T follicular helper cell (primary cell): ENCODE measurements around the gene ZNF766.
"Not testable (repeated sequence)": the region's sequence is repeated elsewhere in the genome, so short reads cannot be mapped to it uniquely, and the experiment has no call there.

Experiments
- DNase-seq: peaks from one replicate; pipeline ENCODE4 v3.0.0-alpha.2; 2020; ENCODE audit warnings: low read depth

Gene ZNF766

GRCh38 chr19:52275988-52276387 lies 6.6 kb downstream of the ZNF766 start:
- DNase-seq = no peak

DNA sequence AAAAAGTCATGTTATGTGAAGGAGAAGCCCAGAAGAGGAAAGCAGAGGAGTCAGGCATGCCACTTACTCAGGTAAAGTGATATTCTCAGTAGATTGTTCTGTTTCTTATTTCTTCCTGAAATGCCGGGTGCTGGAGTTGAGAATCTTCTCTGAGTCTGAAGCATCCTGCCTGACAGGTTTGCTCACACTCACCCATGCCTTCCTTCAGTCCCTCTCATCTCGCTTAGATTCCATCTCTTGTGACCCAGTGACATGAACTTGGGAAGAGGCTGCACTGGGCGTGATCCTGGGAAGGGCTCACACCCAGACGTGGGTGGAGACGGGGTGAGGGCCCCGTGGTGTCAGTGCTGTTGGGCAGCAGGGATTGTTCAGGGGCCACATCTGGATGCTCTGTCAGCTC lies 8.1 kb downstream of the ZNF766 start:
- DNase-seq = no peak

GRCh38 chr19:52286256-52286655 lies 16.9 kb downstream of the ZNF766 start:
- DNase-seq = no peak

- DNase-seq = no peak
These were observed 22.4 kb downstream of the ZNF766 start for GRCh38 chr19:52291781-52292180.

DNA sequence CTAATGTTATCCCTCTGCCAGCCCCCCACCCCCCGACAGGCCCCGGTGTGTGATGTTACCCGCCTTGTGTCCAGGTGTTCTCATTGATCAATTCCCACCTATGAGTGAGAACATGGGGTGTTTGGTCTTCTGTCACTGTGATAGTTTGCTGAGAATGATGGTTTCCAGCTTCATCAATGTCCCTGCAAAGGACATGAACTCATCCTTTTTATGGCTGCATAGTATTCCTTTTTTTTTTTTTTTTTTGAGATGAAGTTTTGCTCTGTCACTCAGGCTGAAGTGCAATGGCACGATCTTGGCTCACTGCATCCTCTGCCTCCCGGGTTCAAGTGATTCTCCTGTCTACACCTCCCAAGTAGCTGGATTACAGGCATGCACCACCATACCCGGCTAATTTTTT lies 23.6 kb downstream of the ZNF766 start:
- not testable (repeated sequence) for DNase-seq

- DNase-seq = no peak
These were observed 27.0 kb downstream of the ZNF766 start for GRCh38 chr19:52296400-52296772.

GRCh38 chr19:52296773-52297600 lies 27.6 kb downstream of the ZNF766 start, which contains the start of gene ZNF480:
TSS of gene ZNF480 (plus strand) at chr19:52297169. CDS start at chr19:52300413, 3,244 bp downstream.
- peak; percentile 81 for DNase-seq

GRCh38 chr19:52297601-52298364 lies 28.4 kb downstream of the ZNF766 start:
- no peak for DNase-seq

- no peak for DNase-seq
These were observed 37.9 kb downstream of the ZNF766 start for GRCh38 chr19:52307275-52307674.

GRCh38 chr19:52322429-52322828 lies 53.0 kb downstream of the ZNF766 start:
- DNase-seq = no peak

DNA sequence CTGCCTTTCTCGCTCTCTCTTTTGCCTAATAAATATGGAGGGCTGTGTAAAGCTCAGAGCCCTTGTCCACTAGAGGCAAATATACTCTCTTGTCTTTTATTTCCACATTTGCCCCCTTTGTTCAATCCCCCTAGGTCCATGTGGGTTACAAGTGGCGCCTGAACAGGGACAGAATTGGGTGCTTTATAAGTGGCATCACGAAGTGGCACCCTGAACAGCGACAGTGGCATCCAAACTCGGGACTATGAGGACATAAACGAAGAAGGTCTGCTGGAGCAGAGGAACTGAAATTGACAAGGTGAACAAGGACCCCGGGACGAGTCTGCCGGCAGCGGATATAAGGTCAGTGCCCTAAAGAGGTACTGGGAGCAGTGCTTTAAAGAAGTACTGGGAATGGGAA lies 62.4 kb downstream of the ZNF766 start:
- no peak for DNase-seq

GRCh38 chr19:52335768-52336116 lies 66.4 kb downstream of the ZNF766 start:
- DNase-seq = no peak

- peak; percentile 71 for DNase-seq
These were observed 66.9 kb downstream of the ZNF766 start, which contains the start of gene ZNF610 for GRCh38 chr19:52336117-52336790. TSS of gene ZNF610 (plus strand) at chr19:52336243. CDS start at chr19:52349173, 12,930 bp downstream.

DNA sequence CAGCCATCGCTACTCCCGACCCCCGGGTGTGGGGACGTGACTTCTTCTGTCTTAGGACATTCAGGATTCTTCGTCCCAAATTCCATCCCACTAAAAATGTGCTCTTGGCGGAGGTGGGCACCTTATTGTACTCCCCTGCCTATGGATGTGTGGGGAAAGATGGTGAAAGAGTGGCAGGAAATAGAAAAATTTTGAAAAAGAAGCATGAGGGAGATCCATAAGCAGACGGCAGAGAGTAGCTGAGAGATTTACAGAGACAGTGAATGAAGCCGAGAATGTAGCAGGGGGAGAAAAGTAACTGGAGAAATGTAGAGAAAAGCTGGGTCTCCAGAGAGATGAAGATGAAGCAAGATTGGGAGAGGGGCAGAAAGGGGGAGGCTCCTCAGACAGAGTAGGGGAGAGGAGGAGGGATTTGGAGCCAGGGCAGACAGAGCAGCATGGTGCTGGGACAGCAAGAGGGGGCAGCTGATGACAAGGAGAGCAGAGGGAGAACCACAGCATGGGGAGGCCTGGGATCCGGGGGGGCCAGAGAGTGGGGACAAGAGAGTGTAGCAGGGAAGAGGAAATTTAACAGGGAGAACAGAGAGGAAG lies 67.5 kb downstream of the ZNF766 start:
- DNase-seq = no peak

DNA sequence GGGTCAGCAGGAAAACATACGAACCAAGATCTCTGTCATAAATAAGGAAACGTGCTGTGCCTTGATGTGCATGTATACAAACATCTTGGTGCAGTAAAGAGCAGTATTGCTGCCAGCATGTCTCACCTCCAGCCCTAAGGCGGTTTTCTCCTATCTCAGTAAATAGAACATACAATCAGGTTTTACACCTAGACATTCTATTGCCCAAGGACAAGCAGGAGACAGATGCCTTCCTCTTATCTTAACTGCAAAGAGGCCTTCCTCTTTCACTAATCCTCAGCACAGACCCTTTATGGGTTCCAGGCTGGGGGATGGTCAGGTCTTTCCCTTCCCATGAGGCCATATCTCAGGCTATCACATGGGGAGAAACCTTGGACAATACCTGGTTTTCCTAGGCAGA lies 69.6 kb downstream of the ZNF766 start:
- DNase-seq = not testable (repeated sequence)

DNA sequence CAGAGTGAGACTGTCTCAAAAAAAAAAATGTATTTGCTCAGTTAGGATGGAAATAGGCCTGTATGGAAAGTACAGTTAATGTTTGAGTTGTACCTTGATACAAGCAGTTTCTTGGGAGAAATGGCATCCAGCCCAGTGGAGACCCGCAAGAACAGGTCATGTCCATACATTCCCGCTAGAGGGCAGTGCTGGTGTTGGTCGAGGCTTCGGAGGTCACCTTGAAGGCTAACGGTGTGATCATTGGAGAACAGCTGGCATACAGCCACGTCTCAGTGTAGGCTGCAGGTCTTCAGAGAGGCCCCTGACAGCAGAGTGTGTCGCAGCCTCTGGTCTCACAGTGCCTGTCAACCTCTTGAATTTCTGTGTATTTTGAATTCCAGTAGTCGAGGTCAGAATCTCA lies 74.2 kb downstream of the ZNF766 start:
- peak; percentile 12 for DNase-seq

DNA sequence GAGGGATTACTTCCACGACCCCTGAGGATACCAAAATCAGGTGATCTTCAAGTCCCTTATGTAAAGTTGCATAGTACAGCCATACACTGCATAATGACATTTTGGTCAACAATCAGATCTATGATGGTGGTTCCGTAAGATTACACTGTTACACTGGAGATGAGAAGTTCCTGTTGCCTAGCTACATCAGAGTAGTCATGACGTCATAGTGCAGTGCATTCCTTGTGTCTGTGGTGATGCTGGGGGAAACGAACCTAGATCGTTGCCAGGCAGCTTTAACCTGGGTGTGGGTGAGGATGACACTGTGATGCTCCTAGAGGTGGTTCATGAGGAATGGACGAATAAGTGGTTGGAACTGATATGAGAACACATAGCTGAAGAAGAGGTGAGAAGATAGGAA lies 75.8 kb downstream of the ZNF766 start:
- no peak for DNase-seq
